Measurements from ENCODE around the gene DIP2B.
"Not testable (repeated sequence)": the region's sequence is repeated elsewhere in the genome, so short reads cannot be mapped to it uniquely, and the experiment has no call there.

The DIP2B gene

GRCh38 chr12:50555471-50555885 lies 50.7 kb downstream of the DIP2B start:
- no peak for DNase-seq

- no peak for DNase-seq
These were observed 51.5 kb downstream of the DIP2B start for GRCh38 chr12:50556273-50556672.

- DNase-seq, result not testable (repeated sequence)
These were observed 52.0 kb downstream of the DIP2B start for GRCh38 chr12:50556796-50557195.

- DNase-seq, result no peak
These were observed 52.6 kb downstream of the DIP2B start for GRCh38 chr12:50557421-50557820.

- DNase-seq, result no peak
These were observed 54.2 kb downstream of the DIP2B start for GRCh38 chr12:50558970-50559369.

GRCh38 chr12:50562520-50563433 lies 58.0 kb downstream of the DIP2B start:
- no peak for DNase-seq

- DNase-seq, result no peak
These were observed 58.6 kb downstream of the DIP2B start for GRCh38 chr12:50563434-50563787.

- no peak for DNase-seq
These were observed 59.6 kb downstream of the DIP2B start for GRCh38 chr12:50564237-50564947.

GRCh38 chr12:50564948-50565297 lies 60.1 kb downstream of the DIP2B start:
- no peak for DNase-seq

- DNase-seq, result no peak
These were observed 61.3 kb downstream of the DIP2B start for GRCh38 chr12:50566066-50566465.

- DNase-seq, result no peak
These were observed 63.1 kb downstream of the DIP2B start for GRCh38 chr12:50567926-50568325.

- DNase-seq, result no peak
These were observed 63.7 kb downstream of the DIP2B start for GRCh38 chr12:50568338-50569091.

- DNase-seq, result no peak
These were observed 64.5 kb downstream of the DIP2B start for GRCh38 chr12:50569321-50569720.

GRCh38 chr12:50569876-50570275 lies 65.1 kb downstream of the DIP2B start:
- no peak for DNase-seq

GRCh38 chr12:50571786-50572185 lies 67.0 kb downstream of the DIP2B start:
- DNase-seq, result no peak

- DNase-seq, result no peak
These were observed 67.5 kb downstream of the DIP2B start for GRCh38 chr12:50572287-50572686.

- DNase-seq, result no peak
These were observed 68.0 kb downstream of the DIP2B start for GRCh38 chr12:50572760-50573159.

- DNase-seq, result no peak
These were observed 68.5 kb downstream of the DIP2B start for GRCh38 chr12:50573271-50573670.

- no peak for DNase-seq
These were observed 70.0 kb downstream of the DIP2B start for GRCh38 chr12:50574601-50575348.

- DNase-seq, result no peak
These were observed 75.0 kb downstream of the DIP2B start for GRCh38 chr12:50579757-50580267.

GRCh38 chr12:50580436-50580835 lies 75.7 kb downstream of the DIP2B start:
- DNase-seq, result no peak

All from NCI-H1930 (cell line).